H1 (cell line): Measurements from ENCODE around the gene TM9SF1. TPM values are rescaled to one million over a fixed set of nuclear protein-coding genes. Genes with fewer than 3 reads are reported as not detected.

Experiments
- ATF3 ChIP-seq: IDR thresholded peaks from 2 replicates; pipeline ENCODE4 v1.6.1; 2011; ENCODE audit warnings: low read depth, mild to moderate bottlenecking, low read length; ENCODE audit not compliant: insufficient read depth
- CHD7 ChIP-seq: fragments of 300-600 bp; sonication (generic); IDR thresholded peaks from 2 replicates; pipeline ENCODE4 v1.7.1; 2012; ENCODE audit warnings: low read length, moderate library complexity, mild to moderate bottlenecking, inconsistent platforms; ENCODE audit not compliant: insufficient replicate concordance
- HDAC6 ChIP-seq: IDR thresholded peaks from one replicate; pipeline ENCODE4 v1.7.1; 2012; ENCODE audit warnings: low read depth, mild to moderate bottlenecking, inconsistent platforms, low read length, moderate library complexity
- KDM1A ChIP-seq: fragments of 200-600, 300-600 bp; sonication (generic); IDR thresholded peaks from 2 replicates; pipeline ENCODE4 v1.7.1; 2016; ENCODE audit warnings: mild to moderate bottlenecking, low read length, borderline replicate concordance
- RAD21 ChIP-seq, 2 experiments: IDR thresholded peaks in 1 of 2; conservative IDR thresholded peaks in 1 of 2; 2 replicates each; pipeline ENCODE4 v1.6.1; 2011; ENCODE audit warnings: low read depth in 2 of 2, low read length in 2 of 2, improper control_type of control experiment in 1 of 2, inconsistent platforms in 1 of 2, mild to moderate bottlenecking in 1 of 2, moderate library complexity in 1 of 2
- USF2 ChIP-seq: IDR thresholded peaks from 2 replicates; pipeline ENCODE4 v1.6.1; 2011; ENCODE audit warnings: low read length, improper control_type of control experiment
- polyA plus RNA-seq, 7 experiments: library from polyadenylated mRNA; depleted of rRNA in 3 of 7; stranded (reverse) in 5 of 7; unstranded in 2 of 7; fragments of >200 nt in 5 of 7; fragments of 200-250 nt in 2 of 7; gene quantifications; 1 replicate in 5 of 7; 2 replicates in 1 of 7; 4 replicates in 1 of 7; pipeline versions ENCODE4 v1.2.1 to v1.2.3, GENCODE V29; 2011 to 2013; ENCODE audit warnings: missing spikeins in 2 of 7, mixed read lengths in 2 of 7
- total RNA-seq: library from RNA; stranded (reverse); fragmentation: NEBNext Ultra II Directional; extraction: Animal tissue kit (Norgen Biotek cat#: 25700); gene quantifications from 2 replicates; pipeline ENCODE4 v1.2.1, GENCODE V29; 2021

Gene TM9SF1
- total and polyA plus RNA-seq, 2 of the 8 experiments (the other 6 are each of a cell fraction or from before 2014, with no cell fraction given) = 22.2 to 29.2 TPM

GRCh38 chr14:24160850-24161804, 34.1 kb downstream of the TM9SF1 start, which contains the start of gene IRF9 (continued):
- TF ChIP-seq USF2 (peak; percentile 93), ATF3 (peak; percentile 91), RAD21 (IDR thresholded peaks at IDR 0.05 in 1 of 2, conservative IDR thresholded peaks at IDR 0.05 in 1 of 2; ENCODE audit: low read depth in 2 of 2, low read length in 2 of 2) (peak; percentile 73 to 78), CHD7 (no peak), HDAC6 (no peak), KDM1A (no peak)
